Stimulated activated CD4-positive, alpha-beta T cell treated with anti-CD3 and anti-CD28 coated beads, TNF-alpha, amount 100 ng/mL, for 1 hour (primary cell): Measurements from ENCODE around the gene CAMSAP1.

Source experiments
- DNase-seq, 3 donors: peaks; one replicate each; pipeline ENCODE4 v3.0.0-alpha.2; 2020; ENCODE audit warnings: low read depth in 3 of 3, low spot score in 1 of 3

Gene CAMSAP1

DNA sequence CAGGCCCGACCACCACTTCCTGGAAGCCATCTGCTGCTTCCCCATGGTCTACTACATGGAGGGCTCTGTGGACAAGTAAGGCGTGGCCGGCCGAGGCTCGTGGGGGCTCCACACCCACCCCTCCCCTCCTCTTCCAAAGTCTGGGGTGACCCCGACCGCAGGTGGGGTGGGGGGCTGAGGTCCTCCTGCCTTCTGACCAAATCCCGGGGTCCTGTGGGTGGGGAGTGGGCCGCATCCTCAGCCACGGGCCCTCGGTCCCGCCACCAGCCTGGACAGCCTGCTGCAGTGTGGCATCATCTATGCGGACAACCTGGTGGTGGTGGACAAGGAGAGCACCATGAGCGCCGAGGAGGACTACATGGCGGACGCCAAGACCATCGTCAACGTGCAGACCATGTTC, 128.9 kb downstream of the CAMSAP1 start:
- no peak for DNase-seq

- no peak for DNase-seq
Measured at GRCh38 chr9:135777623-135778177, 129.6 kb downstream of the CAMSAP1 start.

DNA sequence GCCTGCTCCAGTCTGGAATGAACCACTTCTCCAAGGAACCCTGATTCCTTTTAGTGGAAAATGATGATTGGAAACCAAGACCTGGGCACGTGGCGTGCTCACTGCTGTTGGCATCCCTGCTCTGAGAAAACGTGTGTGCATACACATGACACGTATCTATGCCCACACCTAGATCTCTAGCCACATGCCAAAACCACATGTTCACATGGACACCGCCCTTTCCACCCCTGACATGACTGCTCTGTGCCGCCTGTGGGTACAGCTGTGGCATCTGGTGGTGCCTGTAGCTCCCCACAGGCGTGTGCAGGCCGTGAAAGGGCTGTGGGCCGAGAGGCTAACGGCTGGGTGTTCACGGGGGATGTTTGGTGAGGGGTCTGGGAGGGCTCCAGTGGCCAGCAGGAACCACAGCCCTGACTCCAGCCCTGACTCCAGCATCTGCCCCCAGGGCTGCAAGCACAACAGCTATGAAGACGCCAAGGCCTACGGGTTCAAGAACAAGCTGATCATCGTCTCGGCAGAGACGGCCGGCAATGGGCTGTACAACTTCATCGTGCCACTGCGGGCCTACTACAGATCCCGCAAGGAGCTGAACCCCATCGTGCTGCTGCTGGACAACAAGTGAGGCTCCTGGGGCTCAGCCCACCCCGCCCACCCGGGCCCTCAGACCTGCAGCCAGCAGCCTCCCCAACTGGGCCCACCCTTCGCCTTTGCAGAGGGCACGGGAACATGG, 130.3 kb downstream of the CAMSAP1 start:
- no peak for DNase-seq

DNA sequence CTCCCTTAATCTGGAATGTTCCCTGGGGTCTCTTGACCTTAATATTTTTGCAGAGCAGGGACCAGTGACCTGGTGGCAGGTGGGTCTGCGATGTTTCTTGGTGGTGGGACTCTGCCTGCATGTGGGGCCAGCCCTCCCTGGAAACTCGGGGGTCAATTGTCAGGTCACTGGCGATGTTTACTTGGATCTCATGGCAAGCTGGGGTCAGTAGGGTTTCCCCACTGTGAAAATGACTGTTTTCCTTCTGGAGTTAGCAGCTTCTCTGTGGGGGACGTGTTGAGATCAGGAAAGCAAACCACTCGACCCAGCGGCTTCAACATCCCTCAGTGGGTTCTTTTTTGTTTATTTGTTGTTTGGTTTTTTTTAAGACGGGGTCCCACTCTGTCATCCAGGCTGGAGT, 131.4 kb downstream of the CAMSAP1 start:
- no peak for DNase-seq

DNA sequence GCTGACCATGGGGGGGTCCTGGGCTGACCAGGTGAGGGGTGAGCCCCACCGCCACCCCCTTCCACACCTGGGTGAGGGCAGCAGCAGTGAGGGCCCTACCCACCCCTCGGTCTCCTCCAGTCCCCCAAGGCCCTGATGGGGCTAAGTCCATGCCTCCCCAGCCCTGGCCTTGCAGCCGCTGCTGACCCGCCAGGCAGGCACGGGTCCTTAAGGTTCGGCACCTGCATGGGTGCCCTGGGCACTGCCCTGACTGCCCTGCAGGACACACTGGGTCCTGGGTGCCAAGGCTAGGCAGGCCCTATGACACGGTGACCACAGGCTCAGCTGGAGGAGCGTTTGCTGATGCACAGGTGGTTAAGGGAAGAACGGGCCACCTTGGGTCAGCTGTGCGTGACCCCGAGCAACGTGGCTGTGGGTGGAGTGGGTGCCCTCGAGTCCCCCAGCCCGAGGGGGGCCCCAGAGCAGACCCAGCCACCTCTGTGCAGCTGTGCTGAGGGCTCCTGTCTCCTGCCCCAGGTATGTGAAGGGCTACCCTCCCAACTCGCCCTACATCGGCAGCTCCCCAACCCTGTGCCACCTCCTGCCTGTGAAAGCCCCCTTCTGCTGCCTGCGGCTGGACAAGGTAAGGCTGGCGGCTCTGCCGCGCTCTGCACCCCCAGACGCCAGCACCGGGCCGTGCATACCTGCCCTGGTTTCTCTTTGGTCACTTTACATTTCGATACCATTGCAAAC, 132.4 kb downstream of the CAMSAP1 start:
- DNase-seq = no peak

DNA sequence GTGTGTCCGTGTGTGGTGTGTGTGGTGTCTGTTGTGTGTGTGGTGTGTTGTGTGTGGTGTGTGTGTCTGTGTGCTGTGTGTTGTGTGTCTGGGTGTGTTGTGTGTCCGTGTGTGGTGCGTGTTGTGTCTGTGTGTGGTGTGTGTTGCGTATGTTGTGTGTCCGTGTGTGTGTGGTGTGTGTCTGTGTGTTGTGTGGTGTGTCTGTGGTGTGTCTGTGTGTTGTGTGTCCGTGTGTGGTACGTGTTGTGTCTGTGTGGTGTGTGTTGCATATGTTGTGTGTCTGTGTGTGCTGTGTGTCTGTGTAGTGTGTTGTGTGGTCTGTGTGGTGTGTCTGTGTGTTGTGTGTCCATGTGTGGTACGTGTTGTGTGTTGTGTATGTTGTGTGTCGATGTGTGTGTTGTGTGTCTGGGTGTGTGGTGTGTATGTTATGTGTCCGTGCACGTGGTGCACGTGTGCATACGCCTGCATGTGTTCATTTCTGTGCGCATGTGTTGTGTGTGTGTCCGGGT, 133.1 kb downstream of the CAMSAP1 start:
- DNase-seq = no peak

- no peak for DNase-seq
Measured at GRCh38 chr9:135773530-135774238, 133.7 kb downstream of the CAMSAP1 start.

DNA sequence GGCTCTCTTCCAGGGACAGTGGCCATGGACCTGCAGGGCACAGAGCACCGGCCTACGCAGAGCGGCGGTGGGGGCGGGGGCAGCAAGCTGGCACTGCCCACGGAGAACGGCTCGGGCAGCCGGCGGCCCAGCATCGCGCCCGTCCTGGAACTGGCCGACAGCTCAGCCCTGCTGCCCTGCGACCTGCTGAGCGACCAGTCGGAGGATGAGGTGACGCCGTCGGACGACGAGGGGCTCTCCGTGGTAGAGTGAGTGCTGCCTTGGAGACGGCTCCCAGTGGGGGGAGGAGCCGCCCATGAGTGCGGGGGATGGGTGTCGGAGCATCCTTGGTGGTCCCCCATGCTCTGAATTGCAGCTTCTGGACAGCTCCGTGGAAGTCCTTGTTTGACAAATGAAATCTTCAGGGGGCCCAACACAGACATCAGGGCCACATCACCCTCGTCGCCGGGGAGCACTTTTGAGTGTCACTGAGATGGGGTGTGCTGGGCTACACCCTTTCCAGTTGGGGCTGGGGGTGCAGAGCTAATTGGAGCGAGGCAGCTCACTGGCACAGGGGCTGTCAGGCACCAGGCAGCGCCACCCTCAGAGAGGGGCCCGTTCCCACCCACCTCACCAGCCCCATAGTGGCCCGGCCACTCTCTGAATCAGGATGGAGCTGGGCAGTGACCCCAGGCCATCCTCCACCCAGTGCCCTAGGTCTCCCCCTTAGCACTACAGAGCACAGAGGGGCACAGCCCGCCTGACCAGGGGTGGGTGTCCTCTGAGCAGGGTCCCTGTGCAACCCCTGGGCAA, 134.4 kb downstream of the CAMSAP1 start:
- no peak for DNase-seq

GRCh38 chr9:135772056-135772646, 135.2 kb downstream of the CAMSAP1 start:
- no peak for DNase-seq

- no peak for DNase-seq
Measured at GRCh38 chr9:135771401-135772051, 135.8 kb downstream of the CAMSAP1 start.

GRCh38 chr9:135770771-135771170, 136.6 kb downstream of the CAMSAP1 start:
- no peak for DNase-seq

DNA sequence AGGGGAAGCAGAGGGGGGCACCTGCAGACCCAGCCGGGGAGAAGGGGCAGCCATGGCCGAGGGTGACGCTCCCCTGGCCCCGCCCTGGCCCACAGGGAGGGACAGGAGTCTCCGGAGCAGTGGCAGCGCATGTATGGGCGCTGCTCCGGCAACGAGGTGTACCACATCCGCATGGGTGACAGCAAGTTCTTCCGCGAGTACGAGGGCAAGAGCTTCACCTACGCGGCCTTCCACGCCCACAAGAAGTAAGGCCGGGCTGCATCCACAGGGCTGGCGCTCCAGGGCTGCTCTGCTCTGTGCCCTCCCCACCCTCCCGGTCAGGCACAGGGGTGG, 137.2 kb downstream of the CAMSAP1 start:
- DNase-seq = no peak

DNA sequence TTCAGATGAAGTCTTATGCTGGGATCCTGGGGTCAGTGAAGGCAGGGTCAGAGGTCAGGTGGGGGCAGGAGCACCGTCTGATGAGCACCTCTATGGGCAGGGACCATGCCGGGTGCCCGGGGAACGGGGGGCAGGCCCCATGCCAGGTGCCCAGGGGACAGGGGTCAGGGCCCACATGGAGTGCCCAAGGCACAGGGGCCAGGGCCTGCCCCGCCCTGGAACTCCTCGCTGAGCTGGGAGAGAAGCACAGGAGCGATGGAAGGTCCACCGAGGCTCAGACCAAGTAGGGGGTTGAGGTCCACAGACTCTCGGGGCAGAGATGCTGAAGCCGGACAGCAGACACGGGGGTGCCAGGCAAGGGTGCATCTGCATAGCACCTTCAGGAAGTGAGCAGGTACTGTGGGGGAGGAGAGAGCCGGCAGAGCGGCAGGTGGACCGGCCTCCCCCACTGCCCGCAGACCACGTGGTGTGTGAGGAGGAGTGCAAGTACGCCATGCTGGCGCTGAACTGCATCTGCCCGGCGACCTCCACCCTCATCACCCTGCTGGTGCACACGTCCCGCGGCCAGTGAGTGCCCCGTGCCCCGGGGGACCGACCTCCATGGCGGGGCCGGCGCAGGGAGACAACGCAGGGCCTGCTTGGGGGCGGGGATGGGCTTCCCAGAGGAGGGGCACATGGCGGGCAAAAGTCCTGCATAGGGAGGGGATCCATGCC, 137.7 kb downstream of the CAMSAP1 start:
- no peak for DNase-seq

- no peak for DNase-seq
Measured at GRCh38 chr9:135768516-135769218, 138.7 kb downstream of the CAMSAP1 start.

DNA sequence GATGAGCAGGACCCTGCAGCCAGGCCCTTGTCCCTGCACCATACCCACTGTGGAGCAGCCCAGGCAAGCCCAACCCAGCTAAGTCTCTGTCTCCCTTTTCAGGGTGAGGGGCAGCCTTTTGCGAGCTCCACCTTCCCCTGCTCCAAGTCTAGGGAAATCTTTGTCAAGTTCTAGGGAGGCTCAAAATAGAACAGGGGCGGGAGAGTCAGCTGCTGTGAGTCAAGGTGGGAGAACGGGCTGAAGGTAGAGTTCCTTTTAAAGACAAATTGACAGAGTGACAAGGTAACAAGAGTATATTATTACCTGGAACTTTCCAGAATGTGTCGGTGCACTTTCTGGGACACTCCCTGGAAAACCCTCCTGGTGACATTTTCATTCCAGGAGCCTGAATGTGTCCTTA, 140.6 kb downstream of the CAMSAP1 start:
- no peak for DNase-seq

DNA sequence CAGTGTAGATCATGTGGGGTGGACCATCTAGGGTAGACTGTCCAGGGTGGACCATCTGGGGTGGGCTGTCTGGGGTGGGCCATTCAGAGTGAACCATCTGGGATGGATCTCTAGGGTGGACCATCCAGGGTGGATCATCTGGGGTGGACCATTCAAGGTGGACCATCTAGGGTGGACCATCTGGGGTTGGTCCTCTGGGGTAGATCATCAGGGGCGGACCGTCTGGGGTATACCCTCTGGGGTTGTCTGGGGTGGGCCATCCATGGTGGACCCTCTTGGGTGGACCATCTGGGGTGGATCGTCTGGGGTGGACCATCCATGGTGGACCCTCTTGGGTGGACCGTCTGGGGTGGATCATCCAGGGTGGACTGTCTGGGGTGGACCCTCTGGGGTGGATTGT, 141.1 kb downstream of the CAMSAP1 start:
- DNase-seq = no peak

- DNase-seq = no peak
Measured at GRCh38 chr9:135765416-135765815, 141.9 kb downstream of the CAMSAP1 start.

DNA sequence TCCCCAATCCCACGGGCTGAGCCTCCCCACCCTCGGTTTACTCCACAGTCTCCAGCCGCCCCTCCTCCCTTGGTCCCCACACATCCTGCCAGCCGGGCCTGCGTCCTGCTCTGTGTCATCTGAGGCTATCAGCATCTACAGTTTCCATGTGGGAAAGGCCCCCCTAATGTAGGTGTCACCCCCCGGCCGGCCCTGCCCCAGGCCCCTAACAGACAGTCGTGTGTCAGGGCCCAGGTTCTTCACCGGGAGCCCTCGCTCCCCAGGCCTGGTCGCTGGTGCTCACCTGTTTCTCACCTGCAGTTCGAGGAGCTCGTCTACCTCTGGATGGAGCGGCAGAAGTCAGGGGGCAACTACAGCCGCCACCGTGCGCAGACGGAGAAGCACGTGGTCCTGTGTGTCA, 142.6 kb downstream of the CAMSAP1 start:
- no peak for DNase-seq
